IgD-negative memory B cell (primary cell): ENCODE results near the gene DUSP15. TPM values are rescaled to one million over a fixed set of nuclear protein-coding genes. Genes with fewer than 3 reads are reported as not detected.
A peak's percentile ranks its signal among the peaks of the same experiment; 100 is the strongest.

ENCODE experiments used
- H3K27ac Mint-ChIP-seq, 3 donors: one replicate each; pipeline ENCODE4 v1.8.0; 2020 to 2022; ENCODE audit warnings: mild to moderate bottlenecking in 3 of 3, mixed read lengths in 3 of 3, moderate library complexity in 1 of 3
- H3K27me3 Mint-ChIP-seq: one replicate; pipeline ENCODE4 v1.8.0; 2021; ENCODE audit warnings: mixed read lengths
- H3K36me3 Mint-ChIP-seq: one replicate; pipeline ENCODE4 v1.8.0; 2020; ENCODE audit warnings: mild to moderate bottlenecking, mixed read lengths
- H3K4me1 Mint-ChIP-seq, 3 donors: one replicate each; pipeline ENCODE4 v1.8.0; 2020 to 2022; ENCODE audit warnings: mixed read lengths in 3 of 3, mild to moderate bottlenecking in 1 of 3
- H3K4me3 Mint-ChIP-seq, 4 donors: one replicate each; pipeline ENCODE4 v1.8.0; 2020 to 2022; ENCODE audit warnings: mild to moderate bottlenecking in 4 of 4, mixed read lengths in 4 of 4, moderate library complexity in 3 of 4
- H3K9me3 Mint-ChIP-seq, 3 donors: one replicate each; pipeline ENCODE4 v1.8.0; 2020 to 2021; ENCODE audit warnings: mixed read lengths in 3 of 3, mild to moderate bottlenecking in 1 of 3
- polyA plus RNA-seq: library from polyadenylated mRNA; unstranded; fragments of 300-500 nt; fragmentation: Illumina TruSeq; gene quantifications from one replicate; pipeline ENCODE4 v1.2.3, GENCODE V29; 2021

DUSP15 gene
- polyA plus RNA-seq, 1 donor from 2014 or later, result not detected

DNA sequence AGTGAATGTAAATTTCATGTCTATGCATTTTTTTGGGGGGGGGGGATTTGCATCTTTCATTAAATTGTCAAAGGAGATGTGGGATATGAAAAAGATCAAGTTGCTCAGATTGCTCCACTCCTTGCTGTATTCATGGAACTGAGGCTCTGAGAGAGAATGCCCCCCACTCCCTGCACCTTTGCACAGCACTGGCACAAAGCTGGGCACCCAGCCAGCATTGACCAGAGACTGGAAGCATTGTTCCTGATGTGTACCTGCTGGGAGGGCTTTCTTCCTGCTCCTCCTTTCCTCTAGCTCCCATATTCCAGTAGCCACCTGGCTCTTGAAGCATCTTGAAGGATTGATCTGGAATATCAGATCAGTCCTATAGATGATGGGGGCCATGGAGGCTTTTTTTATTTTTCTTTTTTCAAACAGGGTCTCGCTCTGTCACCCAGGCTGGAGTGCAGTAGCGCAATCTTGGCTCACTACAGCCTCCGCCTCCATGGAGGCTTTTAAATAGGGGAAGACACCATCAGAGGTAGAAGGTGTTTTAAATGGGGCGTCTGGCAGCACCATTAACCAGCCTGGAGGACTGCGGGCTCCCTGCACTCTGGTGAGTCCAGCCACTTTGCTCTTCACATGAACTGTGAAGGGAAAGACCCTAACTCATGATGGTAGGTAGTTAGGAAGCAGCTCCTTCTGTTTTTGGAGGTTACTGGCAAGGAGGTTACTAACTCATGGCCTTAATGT lies 10.9 kb downstream of the DUSP15 start:
- Mint-ChIP-seq H3K9me3 (no peaks in the 10 kb centered on the region), H3K27ac (peak overlapping the region in 2 of 3 donors; percentile 31 to 81), H3K4me3 (no peak overlapping the region), H3K36me3 (no peaks in the 10 kb centered on the region), H3K4me1 (peaks cover 8 to 11% (median 11%) of the 10 kb centered on the region in 3 donors), H3K27me3 (peaks cover 13% of the 10 kb centered on the region)

- Mint-ChIP-seq H3K4me3 (peak overlapping the region in 3 of 4 donors; percentile 47 to 77 (median 67)), H3K27me3 (peaks cover 16% of the 10 kb centered on the region), H3K9me3 (no peaks in the 10 kb centered on the region), H3K36me3 (no peaks in the 10 kb centered on the region), H3K4me1 (peaks cover 8 to 11% (median 11%) of the 10 kb centered on the region in 3 donors), H3K27ac (peak overlapping the region in 2 of 3 donors; percentile 31 to 81)
Measured at GRCh38 chr20:31858760-31859083, 11.6 kb downstream of the DUSP15 start.

DNA sequence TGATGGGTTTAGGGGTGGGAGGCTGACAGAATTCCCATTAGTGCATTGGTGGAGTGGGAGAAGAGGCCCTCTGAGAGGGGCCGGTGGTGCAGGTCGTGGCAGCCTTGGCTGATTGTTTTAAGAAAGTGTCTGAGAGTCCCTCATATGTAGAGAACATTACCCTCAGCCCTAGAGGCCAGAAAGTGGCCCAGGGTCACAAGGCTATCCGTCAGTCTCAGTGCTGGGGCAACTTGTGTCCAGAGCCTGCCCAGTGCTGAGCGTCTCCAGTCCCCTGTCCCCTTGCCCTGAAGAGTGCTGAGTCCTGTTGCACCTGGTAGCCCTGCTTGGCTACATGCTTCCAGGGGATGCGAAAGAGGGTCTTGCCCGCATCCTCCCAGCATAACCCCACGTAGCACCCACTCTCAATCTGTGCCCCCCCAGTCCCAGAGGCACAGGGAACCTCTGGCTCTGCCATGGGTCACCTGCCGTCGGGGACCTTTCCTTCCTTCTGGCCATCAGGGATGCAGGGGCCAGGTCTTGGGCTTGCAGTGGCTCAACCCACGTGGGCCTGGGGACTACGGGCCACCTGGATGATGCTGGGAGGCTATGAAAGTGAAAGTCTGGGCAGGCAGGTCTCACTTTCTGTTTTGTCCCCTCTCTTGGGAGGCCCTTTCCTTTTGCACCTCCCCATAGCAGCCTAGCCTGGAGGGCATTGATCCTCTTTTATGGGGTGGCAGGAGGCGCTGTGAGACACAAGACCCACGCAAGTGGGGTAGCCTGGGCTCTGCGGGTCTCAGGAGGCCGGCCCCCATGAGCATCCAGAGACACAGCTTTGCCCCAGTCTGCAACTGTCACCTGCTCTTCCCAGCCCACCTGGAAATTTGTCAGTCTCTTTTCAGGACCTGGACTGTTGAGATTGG lies 12.2 kb downstream of the DUSP15 start:
- H3K9me3 Mint-ChIP-seq, result no peaks in the 10 kb centered on the region
- H3K27me3 Mint-ChIP-seq, result peaks cover 16% of the 10 kb centered on the region
- peak overlapping the region in 3 of 4 donors; percentile 47 to 77 (median 67) for H3K4me3 Mint-ChIP-seq
- H3K27ac Mint-ChIP-seq, result peak overlapping the region in 1 of 3 donors; percentile 81
- peaks cover 8 to 11% (median 11%) of the 10 kb centered on the region in 3 donors for H3K4me1 Mint-ChIP-seq
- H3K36me3 Mint-ChIP-seq, result no peaks in the 10 kb centered on the region

GRCh38 chr20:31856516-31856915 lies 13.8 kb downstream of the DUSP15 start:
- H3K9me3 Mint-ChIP-seq, result no peaks in the 10 kb centered on the region
- H3K4me1 Mint-ChIP-seq, result peaks cover 8 to 11% (median 11%) of the 10 kb centered on the region in 3 donors
- H3K4me3 Mint-ChIP-seq, result no peak overlapping the region
- peaks cover 14% of the 10 kb centered on the region for H3K27me3 Mint-ChIP-seq
- no peak overlapping the region for H3K27ac Mint-ChIP-seq
- no peaks in the 10 kb centered on the region for H3K36me3 Mint-ChIP-seq

DNA sequence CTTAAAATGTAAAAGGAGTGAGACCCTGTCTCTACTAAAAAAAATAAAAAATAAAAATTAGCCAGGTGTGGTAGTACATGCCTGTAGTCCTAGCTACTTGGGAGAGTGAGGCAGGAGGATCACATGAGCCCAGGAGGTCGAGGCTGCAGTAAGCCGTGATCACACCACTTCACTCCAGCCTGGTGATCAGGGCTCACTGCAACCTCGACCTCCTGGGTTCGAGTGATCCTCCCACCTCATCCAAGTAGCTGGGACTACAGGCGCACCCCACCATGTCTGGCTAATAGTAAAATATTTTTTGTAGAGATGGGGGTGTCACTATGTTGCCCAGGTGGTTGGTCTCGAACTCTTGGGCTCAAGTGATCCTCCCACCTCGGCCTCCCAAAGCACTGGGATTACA lies 16.8 kb downstream of the DUSP15 start:
- H3K27me3 Mint-ChIP-seq, result peaks cover 3% of the 10 kb centered on the region
- H3K27ac Mint-ChIP-seq, result no peak overlapping the region
- H3K4me3 Mint-ChIP-seq, result no peak overlapping the region

DNA sequence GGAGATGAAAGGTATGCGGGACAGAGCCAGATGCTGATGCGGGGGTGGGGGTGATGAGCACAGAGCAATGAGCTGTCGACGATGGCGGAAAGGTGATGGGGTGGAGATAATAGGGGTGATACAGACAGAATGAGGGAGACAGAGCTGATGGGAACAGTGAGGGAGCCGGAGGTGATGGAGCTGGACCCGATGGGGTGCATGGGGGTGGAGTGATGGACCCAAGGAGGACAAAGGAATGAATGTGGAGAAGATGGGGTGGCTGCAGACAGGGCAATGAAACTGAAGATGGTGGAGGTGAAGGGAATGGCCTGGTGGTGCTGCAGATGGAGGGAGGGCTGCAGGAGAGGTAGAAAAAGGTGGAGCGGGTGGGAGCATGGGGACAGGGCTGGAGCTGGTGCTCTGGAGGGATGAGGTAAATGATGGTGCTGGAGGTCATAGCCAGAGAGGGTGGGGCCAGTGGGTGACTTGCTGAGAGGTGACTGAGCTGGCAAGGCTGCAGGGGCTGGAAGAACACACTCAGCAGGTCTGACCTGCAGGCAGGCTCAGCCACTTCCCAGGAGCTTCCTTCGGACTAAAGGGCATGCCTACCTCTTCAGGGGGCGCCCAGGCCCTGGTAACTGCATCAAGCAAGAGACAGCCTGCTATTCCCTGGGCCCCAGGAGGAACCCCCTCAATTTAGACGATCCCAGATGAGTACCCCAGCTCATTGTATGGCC lies 18.9 kb downstream of the DUSP15 start:
- Mint-ChIP-seq H3K9me3 (no peaks in the 10 kb centered on the region), H3K36me3 (no peaks in the 10 kb centered on the region), H3K4me3 (no peak overlapping the region), H3K27me3 (peaks cover 3% of the 10 kb centered on the region), H3K27ac (no peak overlapping the region), H3K4me1 (no peaks in the 10 kb centered on the region)

More for the DNA sequence above, 16.8 kb downstream of the DUSP15 start:
- Mint-ChIP-seq H3K36me3 (no peaks in the 10 kb centered on the region), H3K4me1 (peaks cover 3 to 9% (median 4%) of the 10 kb centered on the region in 3 donors), H3K9me3 (no peaks in the 10 kb centered on the region)

DNA sequence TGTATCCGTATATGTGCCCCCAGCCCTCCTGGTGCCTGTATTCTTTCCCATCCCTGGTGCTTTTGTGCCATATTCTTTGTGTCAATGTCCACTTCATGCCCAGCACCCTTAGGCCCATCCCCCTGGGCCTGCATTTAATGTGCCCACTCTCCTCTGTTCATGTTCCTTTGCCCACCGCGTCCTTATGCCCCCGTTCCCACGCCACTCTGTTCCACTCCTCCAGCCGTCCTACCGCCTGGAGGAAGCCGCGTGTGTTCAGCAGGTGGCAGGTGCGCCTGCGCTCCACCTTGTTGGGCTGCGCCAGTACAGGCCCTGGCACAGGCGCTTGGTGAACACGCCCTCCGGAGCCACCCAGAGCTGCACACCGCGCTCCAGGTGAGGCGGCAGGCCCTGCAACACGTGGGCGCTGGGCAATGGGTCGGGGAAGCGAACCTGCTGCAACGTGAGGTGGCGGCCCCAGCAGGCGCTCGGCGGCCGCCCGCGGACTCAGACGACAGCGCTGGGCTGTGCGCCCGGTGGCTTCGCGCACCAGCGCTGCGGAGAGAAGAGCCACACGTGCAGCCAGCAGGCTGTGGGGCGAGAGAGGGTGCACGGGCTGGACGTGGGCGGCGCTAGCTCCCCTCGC lies 20.9 kb downstream of the DUSP15 start:
- Mint-ChIP-seq H3K4me3 (no peak overlapping the region), H3K27me3 (peaks cover 3% of the 10 kb centered on the region), H3K9me3 (no peaks in the 10 kb centered on the region), H3K4me1 (no peaks in the 10 kb centered on the region), H3K36me3 (no peaks in the 10 kb centered on the region), H3K27ac (no peak overlapping the region)

- Mint-ChIP-seq H3K27ac (no peak overlapping the region), H3K4me3 (no peak overlapping the region), H3K4me1 (no peaks in the 10 kb centered on the region), H3K36me3 (no peaks in the 10 kb centered on the region), H3K27me3 (no peaks in the 10 kb centered on the region), H3K9me3 (no peaks in the 10 kb centered on the region)
Measured at GRCh38 chr20:31848088-31848999, 22.0 kb downstream of the DUSP15 start.

- H3K4me3 Mint-ChIP-seq, result no peak overlapping the region
Measured at GRCh38 chr20:31846793-31847138, 23.6 kb downstream of the DUSP15 start.

DNA sequence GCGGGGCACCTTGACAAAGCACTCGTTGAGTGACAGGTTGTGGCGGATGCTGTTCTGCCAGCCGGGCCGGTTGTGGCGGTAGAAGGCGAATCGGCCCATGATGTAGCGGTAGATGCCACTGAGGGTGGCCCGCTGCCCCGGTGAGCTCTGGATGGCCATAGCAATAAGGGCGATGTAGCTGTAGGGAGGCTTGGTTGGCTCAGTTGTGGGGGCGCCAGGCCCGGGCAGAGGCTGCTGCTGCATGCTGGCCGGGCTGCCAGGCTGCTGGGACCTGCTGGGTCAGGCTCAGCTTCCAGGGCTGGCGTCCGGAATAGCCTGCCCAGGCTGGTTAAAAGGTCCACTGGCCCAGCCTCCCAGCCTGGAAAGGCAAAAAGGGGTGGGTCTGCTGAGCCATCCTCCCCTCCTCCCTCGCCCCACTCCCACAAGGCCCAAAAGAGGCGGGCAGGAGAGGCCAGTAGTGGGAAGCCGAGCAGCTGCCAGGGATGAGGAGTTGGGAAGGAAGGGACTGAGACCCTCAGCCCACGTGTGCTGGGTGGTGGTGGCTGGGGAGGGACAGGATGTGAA lies 24.9 kb downstream of the DUSP15 start, which contains the start of gene FOXS1:
Gene FOXS1, minus strand, starts transcription at position 305 of the 564 bp plus-strand sequence. Its CDS starts 62 bp downstream, at position 243.
- H3K4me1 Mint-ChIP-seq, result peaks cover 0 to 3% (median 2%) of the 10 kb centered on the region in 3 donors
- H3K4me3 Mint-ChIP-seq, result no peak within 1 kb of the TSS
- peaks cover 1% of the 10 kb centered on the region for H3K36me3 Mint-ChIP-seq
- H3K27ac Mint-ChIP-seq, result no peak within 1 kb of the TSS
- no peaks in the 10 kb centered on the region for H3K27me3 Mint-ChIP-seq
- no peaks in the 10 kb centered on the region for H3K9me3 Mint-ChIP-seq

More at GRCh38 chr20:31846793-31847138, 23.6 kb downstream of the DUSP15 start:
- Mint-ChIP-seq H3K9me3 (no peaks in the 10 kb centered on the region), H3K36me3 (peaks cover 1% of the 10 kb centered on the region), H3K4me1 (peaks cover 0 to 3% (median 2%) of the 10 kb centered on the region in 3 donors), H3K27ac (no peak overlapping the region), H3K27me3 (no peaks in the 10 kb centered on the region)

DNA sequence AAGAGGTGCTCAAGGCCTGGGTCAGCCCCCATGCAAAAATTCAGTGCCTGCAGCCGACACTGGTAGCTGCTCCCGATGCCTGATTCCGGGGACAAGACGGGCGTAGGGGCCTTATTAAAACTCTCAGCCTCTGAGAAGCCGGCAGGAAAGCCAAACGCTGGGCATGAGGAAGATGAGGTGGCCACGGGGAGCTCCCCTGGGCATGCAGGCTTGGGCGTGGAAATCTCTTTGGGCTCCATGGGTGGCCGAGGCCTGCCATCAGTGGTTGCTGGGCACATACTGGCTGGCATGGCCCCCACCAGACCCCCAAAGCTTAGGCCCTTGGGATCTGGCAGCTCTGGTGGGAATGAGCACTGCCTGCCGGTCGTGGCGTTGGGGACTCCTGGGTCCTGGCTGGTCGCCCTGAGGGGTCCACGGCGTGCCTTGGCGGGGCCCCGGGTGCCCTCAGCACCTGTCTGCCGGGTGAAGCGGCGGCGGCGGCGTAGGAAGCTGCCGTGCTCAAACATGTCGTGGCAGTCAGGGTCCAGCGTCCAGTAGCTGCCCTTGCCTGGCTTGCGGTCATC lies 25.5 kb downstream of the DUSP15 start:
- Mint-ChIP-seq H3K27ac (no peak overlapping the region), H3K9me3 (no peaks in the 10 kb centered on the region), H3K4me1 (peaks cover 0 to 3% (median 2%) of the 10 kb centered on the region in 3 donors), H3K27me3 (no peaks in the 10 kb centered on the region), H3K36me3 (peaks cover 1% of the 10 kb centered on the region), H3K4me3 (no peak overlapping the region)

DNA sequence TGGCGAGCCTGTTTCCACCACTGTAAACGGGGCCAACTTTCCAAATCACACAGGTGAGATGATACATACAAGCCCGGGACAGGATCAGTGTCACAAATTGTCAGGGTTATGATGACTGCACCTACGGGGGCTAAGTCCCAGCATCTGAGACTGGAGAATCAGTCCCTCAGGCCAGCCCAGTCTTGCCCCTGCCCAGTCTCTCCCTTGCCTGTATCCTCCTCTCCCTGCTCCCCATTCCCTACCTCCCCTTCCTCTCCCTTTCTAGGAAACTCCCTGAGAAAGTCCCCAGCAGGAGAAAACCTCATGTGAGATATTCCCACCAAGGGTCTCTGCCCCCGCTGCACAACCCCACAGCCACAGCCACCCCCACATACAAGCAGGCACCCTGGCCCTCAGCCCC lies 26.4 kb downstream of the DUSP15 start:
- H3K4me3 Mint-ChIP-seq, result no peak overlapping the region
- no peaks in the 10 kb centered on the region for H3K27me3 Mint-ChIP-seq
- peaks cover 1% of the 10 kb centered on the region for H3K36me3 Mint-ChIP-seq
- H3K4me1 Mint-ChIP-seq, result peaks cover 0 to 3% (median 2%) of the 10 kb centered on the region in 3 donors
- no peaks in the 10 kb centered on the region for H3K9me3 Mint-ChIP-seq
- no peak overlapping the region for H3K27ac Mint-ChIP-seq

DNA sequence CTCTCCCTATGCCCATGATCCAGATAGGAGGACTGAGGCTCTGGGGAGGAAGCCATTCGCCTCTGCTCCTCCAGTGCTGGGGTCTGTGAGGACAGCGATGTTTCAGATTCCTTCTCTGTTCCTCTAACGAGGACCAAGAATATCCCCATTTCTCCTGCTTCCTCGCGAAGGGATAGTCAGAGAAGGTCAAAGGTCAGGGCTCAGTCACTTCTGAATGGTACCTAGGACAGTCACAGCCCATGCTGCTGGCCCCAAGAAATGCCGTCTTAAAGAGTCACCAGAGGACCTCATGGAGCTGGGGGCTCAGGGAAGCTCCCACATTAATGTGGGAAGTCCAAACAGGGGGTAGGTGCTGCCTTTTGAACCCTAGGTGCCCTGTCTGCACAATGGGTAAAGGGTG lies 27.0 kb downstream of the DUSP15 start:
- peaks cover 0 to 3% (median 2%) of the 10 kb centered on the region in 3 donors for H3K4me1 Mint-ChIP-seq
- no peak overlapping the region for H3K4me3 Mint-ChIP-seq
- no peak overlapping the region for H3K27ac Mint-ChIP-seq
- H3K9me3 Mint-ChIP-seq, result no peaks in the 10 kb centered on the region
- H3K36me3 Mint-ChIP-seq, result peaks cover 1% of the 10 kb centered on the region
- no peaks in the 10 kb centered on the region for H3K27me3 Mint-ChIP-seq
